NCI-H226 (cell line): ENCODE measurements around the gene COQ3.

Experiments
- DNase-seq: peaks from one replicate; pipeline ENCODE4 v3.0.0-alpha.2; 2015

The COQ3 gene

GRCh38 chr6:99324996-99325395 is 69.0 kb downstream of the COQ3 start:
- no peak for DNase-seq
